Vagina (tissue), 2 donors: ENCODE results near the gene ELP5.

ENCODE experiments used
- CTCF ChIP-seq, 3 experiments: fragments of 450-650 bp in 2 of 3; fragments of 200-600 bp in 1 of 3; sonication (generic) in 1 of 3; IDR thresholded peaks; one replicate each; pipeline ENCODE4 v1.5.1; 2017 to 2019; ENCODE audit warnings: antibody characterized with exemption in 3 of 3, mild to moderate bottlenecking in 2 of 3, moderate library complexity in 2 of 3
- POLR2A ChIP-seq, 2 donors: fragments of 450-650 bp; IDR thresholded peaks; one replicate each; pipeline ENCODE4 v1.6.1; 2017; ENCODE audit warnings: antibody characterized with exemption in 2 of 2, mild to moderate bottlenecking in 2 of 2, moderate library complexity in 2 of 2
- POLR2AphosphoS5 ChIP-seq, 2 donors: sonication (generic); formaldehyde crosslinking; IDR thresholded peaks; one replicate each; pipeline ENCODE4 v1.9.0; 2017; ENCODE audit warnings: antibody characterized with exemption in 2 of 2, mild to moderate bottlenecking in 2 of 2, low read depth in 1 of 2; ENCODE audit not compliant: insufficient read depth in 1 of 2

- TF ChIP-seq CTCF (IDR thresholded peaks at IDR 0.05), result no peak
- TF ChIP-seq POLR2A (IDR thresholded peaks at IDR 0.05), result no peak
- no peak for TF ChIP-seq POLR2AphosphoS5 (IDR thresholded peaks at IDR 0.05; ENCODE audit: insufficient read depth in 1 of 2, low read depth in 1 of 2)
These were observed 4.9 kb downstream of the ELP5 start for GRCh38 chr17:7256766-7257456.
